A549 treated with dexamethasone at 1 μM for 4 hours (cell line): ENCODE data around the gene TGM4. TPM values are rescaled to one million over a fixed set of nuclear protein-coding genes. Genes with fewer than 3 reads are reported as not detected.

Source experiments
- total RNA-seq: library from RNA; stranded (reverse); fragments of 200-300 nt; extraction: Qiagen RNA extraction; gene quantifications from 5 replicates; pipeline ENCODE4 v1.2.3, GENCODE V29; 2022

TGM4 gene
- 0.25 to 0.39 TPM (median 0.27 TPM) in 5 replicates for total RNA-seq

GRCh38 chr3:44874308-44874707 is at the start of gene TGM4:
TGM4 (plus strand) TSS chr3:44874608; CDS start chr3:44874679, 71 bp downstream.

GRCh38 chr3:44861412-44862225 is 12.8 kb upstream of the TGM4 start, which contains the start of gene TMEM42:
TMEM42 (plus strand) TSS chr3:44861912; CDS start chr3:44861925, 13 bp downstream.

Other genes starting within 250 kb of the TGM4 start
- 1.4 to 2.4 TPM (median 2.0 TPM) in 5 replicates for gene ZNF197, start 249.6 kb upstream of the TGM4 start, total RNA-seq
- 5.1 to 6.5 TPM (median 5.4 TPM) in 5 replicates for gene ZNF35, start 225.9 kb upstream of the TGM4 start, total RNA-seq
- 1.6 to 2.2 TPM (median 1.6 TPM) in 5 replicates for gene ZNF502, start 161.9 kb upstream of the TGM4 start, total RNA-seq
- gene ZNF501, start 145.0 kb upstream of the TGM4 start, total RNA-seq: 0.02 TPM in 1 of 5 replicates, not detected in the others
- gene KIAA1143, start 113.0 kb upstream of the TGM4 start, total RNA-seq: 13.2 to 20.8 TPM (median 20.2 TPM) in 5 replicates
- gene KIF15, start 112.8 kb upstream of the TGM4 start, total RNA-seq: 9.2 to 11.4 TPM (median 10.5 TPM) in 5 replicates
- gene TMEM42, start 12.7 kb upstream of the TGM4 start, total RNA-seq: 7.9 to 10.9 TPM (median 10.6 TPM) in 5 replicates
- gene ZDHHC3, start 101.6 kb downstream of the TGM4 start, total RNA-seq: 40.0 to 48.4 TPM (median 46.8 TPM) in 5 replicates
- 40.7 to 50.3 TPM (median 41.1 TPM) in 5 replicates for gene EXOSC7, start 101.6 kb downstream of the TGM4 start, total RNA-seq
- not detected in 5 replicates for gene CLEC3B, start 151.7 kb downstream of the TGM4 start, total RNA-seq